Left hindlimb (tissue), 1 donor: ENCODE data around the gene TMED1.
A peak's percentile ranks its signal among the peaks of the same experiment; 100 is the strongest.
"Not testable (repeated sequence)": the region's sequence is repeated elsewhere in the genome, so short reads cannot be mapped to it uniquely, and the experiment has no call there.

Experiments used
- DNase-seq: peaks from one replicate; pipeline ENCODE4 v3.0.0-alpha.2; 2018

The TMED1 gene

DNA sequence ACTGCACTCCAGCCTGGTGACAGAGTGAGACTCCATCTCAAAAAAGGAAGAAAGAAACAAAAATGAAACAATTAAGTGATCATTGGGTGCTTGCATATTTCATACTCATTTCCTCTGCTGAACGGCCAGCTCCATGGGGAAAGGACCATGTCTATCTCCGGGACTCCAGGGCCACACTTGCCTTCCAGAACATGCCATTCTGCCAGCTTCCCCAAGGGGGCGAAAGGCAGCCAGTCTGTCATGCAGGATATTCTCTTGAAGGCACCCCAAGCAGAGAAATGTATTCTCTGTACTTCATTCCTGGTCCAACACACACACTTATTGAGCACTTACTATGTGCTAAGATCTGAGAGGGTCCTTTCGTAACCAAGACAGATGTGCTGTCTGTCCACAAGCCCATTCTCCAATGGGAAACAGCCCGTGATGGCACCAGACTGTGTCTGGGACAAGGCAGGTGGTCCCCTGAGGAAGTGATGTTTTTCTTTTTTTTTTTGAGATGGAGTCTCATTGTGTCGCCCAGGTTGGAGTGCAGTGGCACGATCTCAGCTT lies 25.2 kb upstream of the TMED1 start:
- DNase-seq = no peak

- no peak for DNase-seq
These were observed 22.3 kb upstream of the TMED1 start for GRCh38 chr19:10858204-10858828.

GRCh38 chr19:10856899-10857298 lies 20.9 kb upstream of the TMED1 start:
- not testable (repeated sequence) for DNase-seq

DNA sequence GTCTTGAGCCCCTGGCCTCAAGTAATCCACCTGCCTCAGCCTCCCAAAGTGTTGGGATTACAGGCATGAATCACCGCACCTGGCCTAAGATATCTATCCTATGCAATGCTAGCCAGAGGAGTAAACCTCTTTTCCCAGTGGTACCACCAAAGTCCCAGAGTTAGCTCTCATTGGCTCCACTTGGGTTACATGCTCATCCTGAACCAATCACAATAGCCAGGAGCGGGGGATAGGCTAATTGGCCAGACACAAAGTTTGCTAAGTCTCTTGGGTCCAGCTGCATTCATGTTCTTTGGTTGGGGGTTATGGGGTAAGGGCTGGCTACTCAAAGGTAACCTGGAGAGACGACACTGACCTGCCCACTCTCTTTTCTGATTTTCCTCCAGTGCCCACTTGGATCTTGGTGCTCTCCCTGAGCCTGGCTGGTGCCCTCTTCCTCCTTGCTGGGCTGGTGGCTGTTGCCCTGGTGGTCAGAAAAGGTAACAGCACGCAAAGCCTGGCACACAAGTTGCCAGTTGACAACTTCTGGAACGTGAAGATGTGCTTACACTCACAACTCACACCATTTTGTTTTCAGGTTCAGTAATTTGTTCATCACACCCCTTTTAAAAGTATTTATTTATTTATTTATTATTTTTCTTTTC lies 20.0 kb upstream of the TMED1 start:
- DNase-seq = no peak

- DNase-seq = no peak
These were observed 18.5 kb upstream of the TMED1 start for GRCh38 chr19:10854350-10855089.

- DNase-seq = no peak
These were observed 16.9 kb upstream of the TMED1 start for GRCh38 chr19:10852941-10853340.

GRCh38 chr19:10852098-10852800 lies 16.2 kb upstream of the TMED1 start:
- no peak for DNase-seq

DNA sequence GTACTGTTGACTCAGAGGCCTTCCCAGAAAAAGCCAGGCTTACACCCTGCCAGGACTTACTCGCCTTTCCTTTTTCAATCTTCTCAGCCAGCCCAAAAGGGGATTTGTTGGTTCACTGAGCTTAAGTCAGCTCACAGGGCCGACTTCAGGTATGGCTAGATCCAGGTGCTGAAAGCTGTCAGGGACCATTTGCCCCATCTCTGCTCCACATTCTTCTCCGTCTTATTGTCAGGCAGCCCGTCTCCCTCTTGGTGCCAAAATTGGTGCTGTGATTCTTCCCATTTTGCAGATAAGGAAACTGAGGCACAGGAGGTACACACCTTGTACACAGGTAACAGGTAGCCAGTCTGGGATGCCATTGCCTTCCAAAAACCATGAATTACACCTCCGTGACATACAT lies 14.6 kb upstream of the TMED1 start:
- no peak for DNase-seq

- DNase-seq = peak; percentile 81
These were observed 12.3 kb upstream of the TMED1 start, which contains the start of gene C19orf38 for GRCh38 chr19:10848230-10848856. TSS of gene C19orf38 (plus strand) at chr19:10848415. CDS start at chr19:10848509, 94 bp downstream.

GRCh38 chr19:10846500-10847202 lies 10.6 kb upstream of the TMED1 start:
- DNase-seq = no peak

- DNase-seq = no peak
These were observed 6.8 kb upstream of the TMED1 start for GRCh38 chr19:10842788-10843187.

GRCh38 chr19:10839114-10840050 lies 3.4 kb upstream of the TMED1 start:
- DNase-seq = no peak

GRCh38 chr19:10838377-10838776 lies 2.4 kb upstream of the TMED1 start:
- DNase-seq = no peak

DNA sequence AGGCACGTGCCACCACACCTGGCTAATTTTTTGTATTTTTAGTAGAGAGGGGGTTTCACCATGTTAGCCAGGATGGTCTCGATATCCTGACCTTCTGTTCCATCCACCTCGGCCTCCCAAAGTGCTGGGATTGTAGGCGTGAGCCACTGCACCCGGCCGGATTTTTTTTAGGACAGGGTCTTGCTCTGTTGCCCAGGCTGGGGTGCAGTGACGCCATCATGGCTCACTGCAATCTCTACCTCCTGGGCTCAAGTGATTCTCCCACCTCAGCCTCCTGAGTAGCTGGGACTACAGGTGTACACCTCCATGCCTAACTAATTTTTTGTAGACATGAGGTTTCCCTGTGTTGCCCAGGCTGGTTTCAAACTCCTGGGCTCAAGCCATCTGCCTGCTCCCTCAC lies 1.6 kb upstream of the TMED1 start:
- DNase-seq = not testable (repeated sequence)

GRCh38 chr19:10836479-10837330 lies 693 bp upstream of the TMED1 start:
- DNase-seq = no peak

- DNase-seq = no peak
These were observed 791 bp downstream of the TMED1 start for GRCh38 chr19:10835089-10835753.

GRCh38 chr19:10832939-10833296 lies 3.1 kb downstream of the TMED1 start:
- DNase-seq = no peak

DNA sequence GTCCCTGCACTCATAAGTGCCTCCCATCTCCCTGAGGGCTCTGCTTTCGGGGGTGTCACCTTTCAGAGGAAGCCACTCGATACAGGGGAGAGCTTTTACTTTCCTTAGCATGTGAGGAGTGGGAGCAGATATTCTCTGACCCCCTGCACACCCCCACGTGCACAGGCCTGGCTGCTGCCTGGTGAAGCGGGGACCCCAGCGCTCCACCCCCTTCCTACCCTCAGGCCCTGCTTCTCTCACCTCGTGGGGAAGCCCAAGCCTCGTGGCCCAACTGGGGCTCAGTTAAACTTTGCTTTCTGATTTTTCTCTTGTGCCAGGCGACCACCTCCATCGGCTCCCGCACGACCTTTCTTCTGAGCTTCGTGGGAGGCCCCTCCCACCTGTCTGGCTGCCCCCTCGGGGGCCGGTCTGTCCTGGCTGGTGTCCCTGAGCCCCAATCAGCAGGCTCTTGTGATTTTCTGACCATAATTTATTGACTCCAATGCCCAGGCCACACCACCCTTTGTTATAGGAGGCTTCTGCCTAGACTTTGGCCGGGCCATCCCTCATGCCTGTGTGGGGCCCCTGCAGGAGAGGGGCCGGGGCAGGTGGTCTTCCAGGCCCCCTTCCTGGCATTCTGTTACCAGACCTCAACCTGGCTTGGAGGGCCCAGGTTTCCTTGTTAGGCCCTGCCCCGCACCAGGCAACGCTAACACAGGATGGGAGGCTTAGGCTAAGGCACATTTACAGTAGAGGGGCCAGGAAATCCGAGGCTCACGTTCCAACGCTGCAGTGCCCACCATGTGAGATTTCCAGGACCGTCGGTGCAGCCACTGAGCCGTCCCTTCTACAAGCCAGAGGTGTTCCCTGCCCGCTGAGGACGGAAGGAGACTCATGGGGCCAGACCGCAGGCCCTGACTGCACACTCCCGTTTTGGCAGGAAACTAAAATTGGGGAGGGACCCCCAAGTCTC lies 3.7 kb downstream of the TMED1 start:
- DNase-seq = no peak
